Suprapubic skin (tissue), 4 donors: ENCODE results near the gene SEC24B.

Experiments used
- CTCF ChIP-seq, 2 donors: fragments of 200-600 bp in 1 of 2; fragments of 450-650 bp in 1 of 2; sonication (generic) in 1 of 2; IDR thresholded peaks; one replicate each; pipeline ENCODE4 v1.5.1; 2016 to 2019; ENCODE audit warnings: antibody characterized with exemption in 2 of 2, mild to moderate bottlenecking in 1 of 2, moderate library complexity in 1 of 2
- POLR2A ChIP-seq, 2 donors: fragments of 450-650 bp; IDR thresholded peaks; one replicate each; pipeline ENCODE4 v1.6.1; 2017; ENCODE audit warnings: antibody characterized with exemption in 2 of 2, mild to moderate bottlenecking in 2 of 2, moderate library complexity in 2 of 2
- POLR2AphosphoS5 ChIP-seq, 3 donors: sonication (generic); formaldehyde crosslinking; IDR thresholded peaks; one replicate each; pipeline ENCODE4 v1.6.1; 2017; ENCODE audit warnings: antibody characterized with exemption in 3 of 3

GRCh38 chr4:109390115-109390768, 43.4 kb upstream of the SEC24B start:
- TF ChIP-seq CTCF (IDR thresholded peaks at IDR 0.05) (no peak), POLR2A (IDR thresholded peaks at IDR 0.05) (no peak), POLR2AphosphoS5 (IDR thresholded peaks at IDR 0.05) (no peak)
